ENCODE results near the gene PRR36. TPM values are rescaled to one million over a fixed set of nuclear protein-coding genes. Genes with fewer than 3 reads are reported as not detected.
A peak's percentile ranks its signal among the peaks of the same experiment; 100 is the strongest.

Gene PRR36
- total RNA-seq, 1 experiment from 2014 or later: 12.9 TPM

DNA sequence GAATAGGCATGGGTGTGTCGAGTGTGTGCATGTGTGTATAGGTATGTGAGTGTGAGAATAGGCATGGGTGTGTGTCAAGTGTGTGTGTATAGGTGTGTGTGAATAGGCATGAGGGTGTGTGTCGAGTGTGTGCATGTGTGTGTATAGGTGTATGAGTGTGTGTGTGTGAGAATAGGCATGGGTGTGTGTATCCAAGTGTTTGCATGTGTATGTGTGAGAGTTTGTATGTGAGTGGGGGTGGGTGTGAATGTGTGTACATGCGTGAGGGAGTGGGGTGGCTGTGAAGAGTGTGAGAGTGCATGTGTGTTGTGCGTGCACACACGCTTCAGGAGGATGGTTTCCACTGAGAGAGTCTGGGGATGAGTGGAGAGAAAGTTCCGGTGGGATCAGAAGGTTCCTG is 30.7 kb downstream of the PRR36 start:
- Histone ChIP-seq H3K9me3 (ENCODE audit: insufficient read depth, low read depth) (no peaks in the 10 kb centered on the region), H3K4me2 (no peak overlapping the region), H2AFZ (no peak overlapping the region), H3K36me3 (ENCODE audit: low read depth) (no peaks in the 10 kb centered on the region), H3K27me3 (ENCODE audit: insufficient read depth, low read depth) (no peaks in the 10 kb centered on the region), H3K79me2 (ENCODE audit: low read depth) (peaks cover 1% of the 10 kb centered on the region; the same call in 1 of the 2 replicates), H3K9me2 (ENCODE audit: insufficient read depth) (no peaks in the 10 kb centered on the region), H3F3A (ENCODE audit: insufficient read depth, low read depth) (peaks cover 28% of the 10 kb centered on the region), H3K4me3 (no peak overlapping the region), H3K27ac (no peak overlapping the region), H3K4me1 (replicated peaks; ENCODE audit: insufficient read depth) (peaks cover 3% of the 10 kb centered on the region), H4K20me1 (ENCODE audit: insufficient read depth) (no peaks in the 10 kb centered on the region)
- ChIA-PET POLR2A (ENCODE audit: unreplicated experiment) (no interaction called here), CTCF (no interaction called here)
- intact Hi-C loops (cut with micrococcal nuclease; ENCODE audit: unreplicated experiment): no loop called here
- no TSS peak for BruUV-seq (replicated peaks)
- DNase-seq: peak in 1 of 2 experiments; percentile 34
- TF ChIP-seq, protein P1, sequence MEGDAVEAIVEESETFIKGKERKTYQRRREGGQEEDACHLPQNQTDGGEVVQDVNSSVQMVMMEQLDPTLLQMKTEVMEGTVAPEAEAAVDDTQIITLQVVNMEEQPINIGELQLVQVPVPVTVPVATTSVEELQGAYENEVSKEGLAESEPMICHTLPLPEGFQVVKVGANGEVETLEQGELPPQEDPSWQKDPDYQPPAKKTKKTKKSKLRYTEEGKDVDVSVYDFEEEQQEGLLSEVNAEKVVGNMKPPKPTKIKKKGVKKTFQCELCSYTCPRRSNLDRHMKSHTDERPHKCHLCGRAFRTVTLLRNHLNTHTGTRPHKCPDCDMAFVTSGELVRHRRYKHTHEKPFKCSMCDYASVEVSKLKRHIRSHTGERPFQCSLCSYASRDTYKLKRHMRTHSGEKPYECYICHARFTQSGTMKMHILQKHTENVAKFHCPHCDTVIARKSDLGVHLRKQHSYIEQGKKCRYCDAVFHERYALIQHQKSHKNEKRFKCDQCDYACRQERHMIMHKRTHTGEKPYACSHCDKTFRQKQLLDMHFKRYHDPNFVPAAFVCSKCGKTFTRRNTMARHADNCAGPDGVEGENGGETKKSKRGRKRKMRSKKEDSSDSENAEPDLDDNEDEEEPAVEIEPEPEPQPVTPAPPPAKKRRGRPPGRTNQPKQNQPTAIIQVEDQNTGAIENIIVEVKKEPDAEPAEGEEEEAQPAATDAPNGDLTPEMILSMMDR (conservative IDR thresholded peaks at IDR 0.05): no peak
- no peak for TF ChIP-seq EZH2 (IDR thresholded peaks at IDR 0.05; ENCODE audit: low read depth)

DNA sequence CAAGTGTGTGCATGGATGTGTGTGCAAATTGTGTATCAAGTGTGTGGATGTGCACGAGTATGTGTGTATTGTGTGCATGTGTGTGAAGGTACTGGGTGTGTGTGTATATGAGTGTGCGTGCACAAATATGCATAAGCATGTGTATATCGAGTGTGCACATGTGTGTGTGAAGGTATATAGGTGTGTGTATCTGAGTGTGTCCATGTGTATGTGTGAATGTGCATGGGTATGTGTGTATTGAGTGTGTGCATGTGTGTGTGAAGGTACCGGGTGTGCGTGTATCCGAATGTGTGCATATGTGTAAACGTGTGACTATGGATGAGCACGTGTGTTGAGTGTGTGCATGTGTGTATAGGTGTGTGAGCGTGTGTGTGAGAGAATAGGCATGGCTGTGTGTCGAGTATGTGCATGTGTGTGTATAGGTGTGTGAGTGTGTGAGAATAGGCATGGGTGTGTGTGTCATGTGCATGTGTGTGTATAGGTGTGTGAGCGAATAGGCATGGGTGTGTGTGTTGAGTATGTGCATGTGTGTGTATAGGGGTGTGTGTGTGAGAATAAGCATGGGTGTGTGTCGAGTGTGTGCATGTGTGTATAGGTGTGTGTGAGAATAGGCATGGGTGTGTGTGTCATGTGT is 31.4 kb downstream of the PRR36 start:
- no peak overlapping the region for H2AFZ ChIP-seq
- H3K27me3 ChIP-seq (ENCODE audit: insufficient read depth, low read depth): no peaks in the 10 kb centered on the region
- no peak overlapping the region for H3K4me3 ChIP-seq
- no peaks in the 10 kb centered on the region for H3K9me2 ChIP-seq (ENCODE audit: insufficient read depth)
- BruUV-seq (replicated peaks): no TSS peak
- ChIA-PET CTCF (no interaction called here), POLR2A (ENCODE audit: unreplicated experiment) (no interaction called here)
- no peaks in the 10 kb centered on the region for H3K9me3 ChIP-seq (ENCODE audit: insufficient read depth, low read depth)
- peaks cover 9% of the 10 kb centered on the region for H3K4me1 ChIP-seq (replicated peaks; ENCODE audit: insufficient read depth)
- no peak for DNase-seq
- H3K36me3 ChIP-seq (ENCODE audit: low read depth): no peaks in the 10 kb centered on the region
- H3K79me2 ChIP-seq (ENCODE audit: low read depth): peaks cover 4% of the 10 kb centered on the region; the same call in 1 of the 2 replicates
- H3K27ac ChIP-seq: no peak overlapping the region
- no peaks in the 10 kb centered on the region for H4K20me1 ChIP-seq (ENCODE audit: insufficient read depth)
- intact Hi-C loops (cut with micrococcal nuclease; ENCODE audit: unreplicated experiment): no loop called here
- H3K4me2 ChIP-seq: no peak overlapping the region
- peaks cover 33% of the 10 kb centered on the region for H3F3A ChIP-seq (ENCODE audit: insufficient read depth, low read depth)
- TF ChIP-seq, protein P1 (conservative IDR thresholded peaks at IDR 0.05): no peak
- TF ChIP-seq EZH2 (IDR thresholded peaks at IDR 0.05; ENCODE audit: low read depth): no peak

DNA sequence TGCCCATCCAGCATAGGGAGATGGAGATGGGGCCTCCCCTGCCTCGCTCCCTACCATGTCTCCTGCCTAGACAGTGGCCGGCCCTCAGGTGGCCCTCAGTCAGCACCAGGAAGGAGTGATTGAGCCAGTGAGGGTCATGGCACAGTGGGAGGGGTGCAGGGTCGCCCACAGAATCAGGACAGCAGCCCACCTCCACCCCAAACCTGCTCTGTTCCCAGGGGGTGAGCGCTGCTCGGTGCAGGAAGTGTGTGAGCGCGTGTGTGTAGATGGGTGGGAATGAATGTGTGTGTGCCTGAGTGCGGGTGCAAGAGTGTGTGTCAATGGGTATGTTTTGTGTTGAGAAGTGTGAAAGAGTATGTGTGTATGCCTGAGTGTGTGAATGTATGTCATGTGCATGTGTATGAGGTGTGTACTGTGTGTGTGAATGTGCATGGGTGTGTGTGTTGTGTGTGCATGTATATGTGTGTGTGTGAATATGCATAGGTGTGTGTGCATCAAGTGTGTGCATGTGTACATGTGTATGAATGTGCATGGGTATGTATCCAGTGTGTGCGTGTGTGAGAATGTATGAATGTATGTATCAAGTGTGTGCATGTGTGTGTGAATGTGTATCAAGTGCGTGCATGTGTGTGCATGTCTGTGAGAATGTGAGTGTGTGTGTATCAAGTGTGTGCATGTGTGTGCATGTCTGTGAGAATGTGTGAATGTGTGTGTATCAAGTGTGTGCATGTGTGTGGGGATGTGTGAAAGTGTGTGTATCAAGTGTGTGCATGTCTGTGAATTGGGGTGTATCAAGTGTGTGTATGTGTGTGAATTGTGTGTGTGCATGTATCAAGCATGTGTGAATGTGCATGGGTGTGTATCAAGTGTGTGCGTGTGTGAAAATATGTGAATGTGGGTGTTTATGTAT is 32.2 kb downstream of the PRR36 start:
- intact Hi-C loops (cut with micrococcal nuclease; ENCODE audit: unreplicated experiment): no loop called here
- H3K27ac ChIP-seq: no peak overlapping the region
- TF ChIP-seq, protein P1 (conservative IDR thresholded peaks at IDR 0.05): no peak
- TF ChIP-seq EZH2 (IDR thresholded peaks at IDR 0.05; ENCODE audit: low read depth): no peak
- no peak overlapping the region for H3K4me2 ChIP-seq
- H3K36me3 ChIP-seq (ENCODE audit: low read depth): no peaks in the 10 kb centered on the region
- ChIA-PET CTCF (no interaction called here), POLR2A (ENCODE audit: unreplicated experiment) (no interaction called here)
- no TSS peak for BruUV-seq (replicated peaks)
- no peaks in the 10 kb centered on the region for H4K20me1 ChIP-seq (ENCODE audit: insufficient read depth)
- no peak overlapping the region for H2AFZ ChIP-seq
- no peak overlapping the region for H3K4me3 ChIP-seq
- H3K9me2 ChIP-seq (ENCODE audit: insufficient read depth): no peaks in the 10 kb centered on the region
- peaks cover 40% of the 10 kb centered on the region for H3F3A ChIP-seq (ENCODE audit: insufficient read depth, low read depth)
- H3K27me3 ChIP-seq (ENCODE audit: insufficient read depth, low read depth): no peaks in the 10 kb centered on the region
- H3K79me2 ChIP-seq (ENCODE audit: low read depth): peaks cover 9% of the 10 kb centered on the region; the same call in 1 of the 2 replicates
- H3K4me1 ChIP-seq (replicated peaks; ENCODE audit: insufficient read depth): peaks cover 17% of the 10 kb centered on the region
- no peak for DNase-seq
- no peaks in the 10 kb centered on the region for H3K9me3 ChIP-seq (ENCODE audit: insufficient read depth, low read depth)
